Fibroblast of the aortic adventitia (primary cell): ENCODE data around the gene NKD1. TPM values are rescaled to one million over a fixed set of nuclear protein-coding genes. Genes with fewer than 3 reads are reported as not detected.

Experiments used
- DNase-seq: peaks from one replicate; pipeline ENCODE4 v3.0.0-alpha.2; 2010; ENCODE audit warnings: low read depth
- H3K4me3 ChIP-seq: 2 replicates; pipeline ENCODE4 v1.5.1; 2011; ENCODE audit warnings: low read depth, mild to moderate bottlenecking, control low read depth, low read length, moderate library complexity
- CTCF ChIP-seq: IDR thresholded peaks from 2 replicates; pipeline ENCODE4 v1.5.1; 2011; ENCODE audit warnings: mild to moderate bottlenecking, low read length, control low read depth, inconsistent platforms; ENCODE audit not compliant: insufficient read depth
- total RNA-seq: library from RNA; depleted of rRNA; stranded (reverse); fragments of >200 nt; gene quantifications from 2 replicates; pipeline ENCODE4 v1.2.3, GENCODE V29; 2012; ENCODE audit warnings: low replicate concordance

NKD1 gene
- total RNA-seq, 1 donor: 0.09 TPM

- no peak for DNase-seq
- no peak overlapping the region for H3K4me3 ChIP-seq
- TF ChIP-seq CTCF: no peak
Observed at GRCh38 chr16:50605733-50606430, 57.7 kb downstream of the NKD1 start.

- no peak for TF ChIP-seq CTCF
- no peak overlapping the region for H3K4me3 ChIP-seq
- DNase-seq: no peak
Observed at GRCh38 chr16:50606431-50607050, 58.3 kb downstream of the NKD1 start.

GRCh38 chr16:50607051-50607431 lies 58.8 kb downstream of the NKD1 start:
- no peak for TF ChIP-seq CTCF
- no peak overlapping the region for H3K4me3 ChIP-seq
- DNase-seq: no peak

GRCh38 chr16:50607447-50607846 lies 59.3 kb downstream of the NKD1 start:
- DNase-seq: no peak
- no peak for TF ChIP-seq CTCF
- no peak overlapping the region for H3K4me3 ChIP-seq

GRCh38 chr16:50607970-50608557 lies 59.9 kb downstream of the NKD1 start:
- H3K4me3 ChIP-seq: no peak overlapping the region
- TF ChIP-seq CTCF: no peak
- no peak for DNase-seq

- DNase-seq: no peak
- no peak overlapping the region for H3K4me3 ChIP-seq
- no peak for TF ChIP-seq CTCF
Observed at GRCh38 chr16:50609049-50609448, 60.9 kb downstream of the NKD1 start.
